HepG2 (cell line): ENCODE results near the gene SOCS3. TPM values are rescaled to one million over a fixed set of nuclear protein-coding genes. Genes with fewer than 3 reads are reported as not detected.

Experiments used
- ARID2 ChIP-seq: sonication (generic); formaldehyde crosslinking; IDR thresholded peaks from 2 replicates; pipeline ENCODE4 v1.8.1; 2022; ENCODE audit warnings: mild to moderate bottlenecking, missing genetic modification reagents, borderline replicate concordance
- DMAP1 ChIP-seq: IDR thresholded peaks from 2 replicates; pipeline ENCODE4 v1.6.1; 2016
- HMGXB4 ChIP-seq, 2 experiments: sonication (generic) in 1 of 2; formaldehyde crosslinking in 1 of 2; IDR thresholded peaks; 2 replicates each; pipeline versions ENCODE4 v1.4.0 to v1.6.1; 2018 to 2020; ENCODE audit warnings: missing genetic modification reagents in 2 of 2, borderline replicate concordance in 1 of 2, low read depth in 1 of 2, mild to moderate bottlenecking in 1 of 2, missing biosample characterization in 1 of 2
- MYC ChIP-seq: sonication (generic); formaldehyde crosslinking; IDR thresholded peaks from 2 replicates; pipeline ENCODE4 v1.9.0; 2021; ENCODE audit warnings: missing genetic modification reagents, borderline replicate concordance
- RNF2 ChIP-seq: fragments of 450-650 bp; conservative IDR thresholded peaks from 2 replicates; pipeline ENCODE4 v1.6.1; 2016; ENCODE audit warnings: low read depth
- SALL1 ChIP-seq: sonication (generic); formaldehyde crosslinking; IDR thresholded peaks from 2 replicates; pipeline ENCODE4 v1.8.0; 2022; ENCODE audit warnings: mild to moderate bottlenecking, missing genetic modification reagents
- ZBTB7B ChIP-seq: sonication (generic); formaldehyde crosslinking; IDR thresholded peaks from 2 replicates; pipeline ENCODE4 v1.4.0; 2020; ENCODE audit warnings: missing genetic modification reagents
- ZKSCAN1 ChIP-seq: fragments of 150-350 bp; IDR thresholded peaks from 2 replicates; pipeline ENCODE4 v1.6.1; 2014; ENCODE audit warnings: low read length
- ZNF160 ChIP-seq: sonication (generic); formaldehyde crosslinking; IDR thresholded peaks from 2 replicates; pipeline ENCODE4 v1.8.0; 2022; ENCODE audit warnings: mild to moderate bottlenecking, inconsistent platforms, missing genetic modification reagents
- ZNF234 ChIP-seq: sonication (generic); formaldehyde crosslinking; conservative IDR thresholded peaks from 2 replicates; pipeline ENCODE4 v1.5.1; 2020; ENCODE audit warnings: mild to moderate bottlenecking, missing genetic modification reagents
- ZNF292 ChIP-seq: sonication (generic); formaldehyde crosslinking; IDR thresholded peaks from 2 replicates; pipeline ENCODE4 v1.8.1; 2022; ENCODE audit warnings: mild to moderate bottlenecking, low read depth, missing genetic modification reagents, borderline replicate concordance
- ZNF580 ChIP-seq: IDR thresholded peaks from 2 replicates; pipeline ENCODE4 v1.6.1; 2016; ENCODE audit warnings: low read depth, borderline replicate concordance
- ZNF749 ChIP-seq: sonication (generic); formaldehyde crosslinking; IDR thresholded peaks from 2 replicates; pipeline ENCODE4 v1.8.0; 2022; ENCODE audit warnings: mild to moderate bottlenecking, missing genetic modification reagents, moderate library complexity, borderline replicate concordance
- ZNF790 ChIP-seq: sonication (generic); formaldehyde crosslinking; IDR thresholded peaks from 2 replicates; pipeline ENCODE4 v1.8.0; 2022; ENCODE audit warnings: missing genetic modification reagents, mild to moderate bottlenecking, borderline replicate concordance
- ZNF891 ChIP-seq: sonication (generic); formaldehyde crosslinking; IDR thresholded peaks from 2 replicates; pipeline ENCODE4 v1.5.0; 2020; ENCODE audit warnings: mild to moderate bottlenecking, missing genetic modification reagents
- polyA plus RNA-seq, 8 experiments: library from polyadenylated mRNA; depleted of rRNA in 3 of 8; stranded (reverse) in 7 of 8; unstranded in 1 of 8; fragments of >200 nt; fragmentation: Illumina TruSeq in 4 of 8; extraction: Trizol in 4 of 8; gene quantifications; 2 replicates each; pipeline versions ENCODE4 v1.2.1 to v1.2.3, GENCODE V29; 2011 to 2016; ENCODE audit warnings: low read depth in 4 of 8, missing spikeins in 1 of 8, mixed read lengths in 1 of 8; ENCODE audit not compliant: insufficient read depth in 1 of 8
- total RNA-seq, 5 experiments: library from RNA; depleted of rRNA; stranded (reverse); fragments of >200 nt; fragmentation: Illumina TruSeq; extraction: Trizol; gene quantifications; 2 replicates each; pipeline ENCODE4 v1.2.3, GENCODE V29; 2016; ENCODE audit warnings: low read depth in 1 of 5
- TF ChIP-seq, protein P1 (sequence below): sonication (generic); formaldehyde crosslinking; IDR thresholded peaks from 2 replicates; pipeline ENCODE4 v1.4.0; 2020; ENCODE audit warnings: missing genetic modification reagents, borderline replicate concordance
- TF ChIP-seq, protein P2 (sequence below): sonication (generic); formaldehyde crosslinking; IDR thresholded peaks from 2 replicates; pipeline ENCODE4 v1.5.1; 2020; ENCODE audit warnings: mild to moderate bottlenecking, missing genetic modification reagents, moderate library complexity
- TF ChIP-seq, protein P3 (sequence below): IDR thresholded peaks from 2 replicates; pipeline ENCODE4 v1.6.1; 2016; ENCODE audit warnings: mild to moderate bottlenecking, missing biosample characterization, missing genetic modification reagents

The SOCS3 gene
- total and polyA plus RNA-seq, 2 of the 13 experiments (the other 11 are each of a cell fraction or from before 2014, with no cell fraction given), result 0.77 to 2.4 TPM

DNA sequence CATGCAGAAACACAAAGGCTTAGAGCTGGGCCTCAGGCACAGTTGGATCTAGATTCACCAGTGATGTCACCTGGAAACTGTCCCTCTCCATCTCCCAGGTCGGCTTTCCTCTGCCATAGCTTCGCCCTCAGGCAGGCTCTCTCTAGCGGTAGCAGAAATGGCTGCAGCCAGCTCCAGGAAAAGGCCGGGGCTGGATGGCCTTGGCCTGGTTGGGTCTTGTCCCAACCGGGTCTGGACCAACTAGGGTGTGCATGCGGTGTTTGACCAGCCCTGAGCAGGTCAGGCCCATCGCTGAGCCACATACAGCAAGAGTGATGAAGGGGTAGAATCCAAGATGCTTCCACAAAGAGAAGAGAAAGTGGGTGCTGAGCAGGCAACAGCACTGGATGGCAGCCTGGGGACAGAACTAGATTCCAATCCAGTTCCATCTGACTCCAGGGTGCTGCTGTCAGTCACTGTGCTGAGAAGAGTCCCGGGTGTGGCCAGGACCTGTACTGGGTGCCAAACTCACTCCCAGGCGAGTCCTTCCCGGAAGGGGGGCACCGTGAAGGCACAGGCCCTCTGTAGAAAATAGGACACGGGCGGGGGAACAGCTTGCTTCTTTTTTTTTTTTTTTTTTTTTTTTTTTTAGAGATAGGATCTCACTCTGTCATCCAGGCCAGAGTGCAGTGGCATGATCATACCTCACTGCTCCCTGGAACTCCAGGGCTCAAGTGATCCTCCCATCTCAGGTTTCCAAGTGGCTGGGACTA, 51.8 kb downstream of the SOCS3 start (continued):
- TF ChIP-seq, protein P1, sequence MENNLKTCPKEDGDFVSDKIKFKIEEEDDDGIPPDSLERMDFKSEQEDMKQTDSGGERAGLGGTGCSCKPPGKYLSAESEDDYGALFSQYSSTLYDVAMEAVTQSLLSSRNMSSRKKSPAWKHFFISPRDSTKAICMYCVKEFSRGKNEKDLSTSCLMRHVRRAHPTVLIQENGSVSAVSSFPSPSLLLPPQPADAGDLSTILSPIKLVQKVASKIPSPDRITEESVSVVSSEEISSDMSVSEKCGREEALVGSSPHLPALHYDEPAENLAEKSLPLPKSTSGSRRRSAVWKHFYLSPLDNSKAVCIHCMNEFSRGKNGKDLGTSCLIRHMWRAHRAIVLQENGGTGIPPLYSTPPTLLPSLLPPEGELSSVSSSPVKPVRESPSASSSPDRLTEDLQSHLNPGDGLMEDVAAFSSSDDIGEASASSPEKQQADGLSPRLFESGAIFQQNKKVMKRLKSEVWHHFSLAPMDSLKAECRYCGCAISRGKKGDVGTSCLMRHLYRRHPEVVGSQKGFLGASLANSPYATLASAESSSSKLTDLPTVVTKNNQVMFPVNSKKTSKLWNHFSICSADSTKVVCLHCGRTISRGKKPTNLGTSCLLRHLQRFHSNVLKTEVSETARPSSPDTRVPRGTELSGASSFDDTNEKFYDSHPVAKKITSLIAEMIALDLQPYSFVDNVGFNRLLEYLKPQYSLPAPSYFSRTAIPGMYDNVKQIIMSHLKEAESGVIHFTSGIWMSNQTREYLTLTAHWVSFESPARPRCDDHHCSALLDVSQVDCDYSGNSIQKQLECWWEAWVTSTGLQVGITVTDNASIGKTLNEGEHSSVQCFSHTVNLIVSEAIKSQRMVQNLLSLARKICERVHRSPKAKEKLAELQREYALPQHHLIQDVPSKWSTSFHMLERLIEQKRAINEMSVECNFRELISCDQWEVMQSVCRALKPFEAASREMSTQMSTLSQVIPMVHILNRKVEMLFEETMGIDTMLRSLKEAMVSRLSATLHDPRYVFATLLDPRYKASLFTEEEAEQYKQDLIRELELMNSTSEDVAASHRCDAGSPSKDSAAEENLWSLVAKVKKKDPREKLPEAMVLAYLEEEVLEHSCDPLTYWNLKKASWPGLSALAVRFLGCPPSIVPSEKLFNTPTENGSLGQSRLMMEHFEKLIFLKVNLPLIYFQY (CRISPR knock-in tag), result peak; percentile 86; the same call in 1 of the 2 replicates
- TF ChIP-seq ZNF160 (CRISPR knock-in tag) (no peak), ZNF790 (CRISPR knock-in tag) (no peak), ZNF580 (CRISPR knock-in tag) (peak; percentile 35; the same call in 1 of the 2 replicates), ZKSCAN1 (no peak), DMAP1 (CRISPR knock-in tag) (no peak), ZNF749 (CRISPR knock-in tag) (no peak), ARID2 (CRISPR knock-in tag) (no peak), MYC (CRISPR knock-in tag) (no peak), ZBTB7B (CRISPR knock-in tag) (no peak), ZNF891 (CRISPR knock-in tag) (0 out of 2 replicates have a peak, but pooled peaks have one; percentile 38), SALL1 (CRISPR knock-in tag) (no peak), RNF2 (no peak), ZNF292 (CRISPR knock-in tag) (no peak), HMGXB4 (CRISPR knock-in tag; IDR thresholded peaks at IDR 0.05; ENCODE audit: borderline replicate concordance in 1 of 2, low read depth in 1 of 2) (0 out of 4 replicates have a peak, but pooled peaks have one; percentile 32 to 46), ZNF234 (CRISPR knock-in tag) (no peak)
- TF ChIP-seq, protein P2, sequence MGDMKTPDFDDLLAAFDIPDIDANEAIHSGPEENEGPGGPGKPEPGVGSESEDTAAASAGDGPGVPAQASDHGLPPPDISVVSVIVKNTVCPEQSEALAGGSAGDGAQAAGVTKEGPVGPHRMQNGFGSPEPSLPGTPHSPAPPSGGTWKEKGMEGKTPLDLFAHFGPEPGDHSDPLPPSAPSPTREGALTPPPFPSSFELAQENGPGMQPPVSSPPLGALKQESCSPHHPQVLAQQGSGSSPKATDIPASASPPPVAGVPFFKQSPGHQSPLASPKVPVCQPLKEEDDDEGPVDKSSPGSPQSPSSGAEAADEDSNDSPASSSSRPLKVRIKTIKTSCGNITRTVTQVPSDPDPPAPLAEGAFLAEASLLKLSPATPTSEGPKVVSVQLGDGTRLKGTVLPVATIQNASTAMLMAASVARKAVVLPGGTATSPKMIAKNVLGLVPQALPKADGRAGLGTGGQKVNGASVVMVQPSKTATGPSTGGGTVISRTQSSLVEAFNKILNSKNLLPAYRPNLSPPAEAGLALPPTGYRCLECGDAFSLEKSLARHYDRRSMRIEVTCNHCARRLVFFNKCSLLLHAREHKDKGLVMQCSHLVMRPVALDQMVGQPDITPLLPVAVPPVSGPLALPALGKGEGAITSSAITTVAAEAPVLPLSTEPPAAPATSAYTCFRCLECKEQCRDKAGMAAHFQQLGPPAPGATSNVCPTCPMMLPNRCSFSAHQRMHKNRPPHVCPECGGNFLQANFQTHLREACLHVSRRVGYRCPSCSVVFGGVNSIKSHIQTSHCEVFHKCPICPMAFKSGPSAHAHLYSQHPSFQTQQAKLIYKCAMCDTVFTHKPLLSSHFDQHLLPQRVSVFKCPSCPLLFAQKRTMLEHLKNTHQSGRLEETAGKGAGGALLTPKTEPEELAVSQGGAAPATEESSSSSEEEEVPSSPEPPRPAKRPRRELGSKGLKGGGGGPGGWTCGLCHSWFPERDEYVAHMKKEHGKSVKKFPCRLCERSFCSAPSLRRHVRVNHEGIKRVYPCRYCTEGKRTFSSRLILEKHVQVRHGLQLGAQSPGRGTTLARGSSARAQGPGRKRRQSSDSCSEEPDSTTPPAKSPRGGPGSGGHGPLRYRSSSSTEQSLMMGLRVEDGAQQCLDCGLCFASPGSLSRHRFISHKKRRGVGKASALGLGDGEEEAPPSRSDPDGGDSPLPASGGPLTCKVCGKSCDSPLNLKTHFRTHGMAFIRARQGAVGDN, result peak; percentile 44
- TF ChIP-seq, protein P3, sequence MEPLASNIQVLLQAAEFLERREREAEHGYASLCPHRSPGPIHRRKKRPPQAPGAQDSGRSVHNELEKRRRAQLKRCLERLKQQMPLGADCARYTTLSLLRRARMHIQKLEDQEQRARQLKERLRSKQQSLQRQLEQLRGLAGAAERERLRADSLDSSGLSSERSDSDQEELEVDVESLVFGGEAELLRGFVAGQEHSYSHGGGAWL, result no peak
